Measurements from ENCODE around the gene NELL2.

DNA sequence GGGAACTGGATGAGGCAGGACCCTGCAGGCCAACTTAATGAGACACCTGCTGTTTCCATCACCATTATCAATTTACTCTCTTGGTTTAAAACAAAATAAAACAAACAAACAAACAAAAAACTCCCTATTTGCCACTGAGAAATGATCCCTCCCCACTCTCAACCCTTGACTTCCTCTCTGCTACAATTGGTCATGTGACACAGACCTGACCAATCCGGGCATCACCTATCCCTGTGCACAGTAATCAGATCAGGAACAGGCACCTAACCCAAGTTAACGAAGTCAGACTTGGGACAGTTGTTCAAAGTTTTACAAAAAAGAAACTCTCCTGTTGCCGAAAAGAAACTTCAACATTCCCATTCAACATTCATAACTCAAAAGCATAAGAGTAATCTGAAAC lies 58.4 kb downstream of the NELL2 start:
- TF ChIP-seq, protein P1, sequence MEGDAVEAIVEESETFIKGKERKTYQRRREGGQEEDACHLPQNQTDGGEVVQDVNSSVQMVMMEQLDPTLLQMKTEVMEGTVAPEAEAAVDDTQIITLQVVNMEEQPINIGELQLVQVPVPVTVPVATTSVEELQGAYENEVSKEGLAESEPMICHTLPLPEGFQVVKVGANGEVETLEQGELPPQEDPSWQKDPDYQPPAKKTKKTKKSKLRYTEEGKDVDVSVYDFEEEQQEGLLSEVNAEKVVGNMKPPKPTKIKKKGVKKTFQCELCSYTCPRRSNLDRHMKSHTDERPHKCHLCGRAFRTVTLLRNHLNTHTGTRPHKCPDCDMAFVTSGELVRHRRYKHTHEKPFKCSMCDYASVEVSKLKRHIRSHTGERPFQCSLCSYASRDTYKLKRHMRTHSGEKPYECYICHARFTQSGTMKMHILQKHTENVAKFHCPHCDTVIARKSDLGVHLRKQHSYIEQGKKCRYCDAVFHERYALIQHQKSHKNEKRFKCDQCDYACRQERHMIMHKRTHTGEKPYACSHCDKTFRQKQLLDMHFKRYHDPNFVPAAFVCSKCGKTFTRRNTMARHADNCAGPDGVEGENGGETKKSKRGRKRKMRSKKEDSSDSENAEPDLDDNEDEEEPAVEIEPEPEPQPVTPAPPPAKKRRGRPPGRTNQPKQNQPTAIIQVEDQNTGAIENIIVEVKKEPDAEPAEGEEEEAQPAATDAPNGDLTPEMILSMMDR (IDR thresholded peaks at IDR 0.05) = no peak
- no peak for TF ChIP-seq POLR2A (IDR thresholded peaks at IDR 0.05)

Data from stomach (tissue), 4 donors.